ENCODE measurements around the gene SVEP1.
"Not testable (repeated sequence)": the region's sequence is repeated elsewhere in the genome, so short reads cannot be mapped to it uniquely, and the experiment has no call there.

SVEP1 gene

GRCh38 chr9:110405858-110406443 is 173.6 kb downstream of the SVEP1 start:
- Histone ChIP-seq H3K79me2 (ENCODE audit: control insufficient read depth, low read length) (no peaks in the 10 kb centered on the region), H3K9me2 (replicated peaks; ENCODE audit: control insufficient read depth, low read length) (no peaks in the 10 kb centered on the region), H4K20me1 (ENCODE audit: control insufficient read depth, insufficient read depth, low read depth, low read length) (no peaks in the 10 kb centered on the region), H3K4me2 (ENCODE audit: low read length) (no peak overlapping the region), H3F3A (ENCODE audit: control insufficient read depth, insufficient read depth) (no peaks in the 10 kb centered on the region), H3K36me3 (ENCODE audit: control insufficient read depth, low read length) (no peaks in the 10 kb centered on the region), H3K27ac (ENCODE audit: low read depth, low read length) (no peak overlapping the region), H3K27me3 (ENCODE audit: control insufficient read depth, low read length) (no peaks in the 10 kb centered on the region), H3K4me1 (ENCODE audit: control insufficient read depth, low read length) (no peaks in the 10 kb centered on the region), H3K9me3 (ENCODE audit: control insufficient read depth, insufficient read depth, low read length) (no peaks in the 10 kb centered on the region), H3K4me3 (ENCODE audit: low read length) (no peak overlapping the region)
- no peak for TF ChIP-seq EZH2phosphoT487 (IDR thresholded peaks at IDR 0.05; ENCODE audit: borderline replicate concordance, low read length)
- TF ChIP-seq CTCF (IDR thresholded peaks at IDR 0.05; ENCODE audit: low read depth, low read length, poor library complexity, severe bottlenecking), result no peak

GRCh38 chr9:110404473-110404872 is 175.1 kb downstream of the SVEP1 start:
- H3K4me2 ChIP-seq (ENCODE audit: low read length), result no peak overlapping the region
- no peaks in the 10 kb centered on the region for H3K4me1 ChIP-seq (ENCODE audit: control insufficient read depth, low read length)
- no peaks in the 10 kb centered on the region for H4K20me1 ChIP-seq (ENCODE audit: control insufficient read depth, insufficient read depth, low read depth, low read length)
- no peaks in the 10 kb centered on the region for H3K9me2 ChIP-seq (replicated peaks; ENCODE audit: control insufficient read depth, low read length)
- TF ChIP-seq CTCF (IDR thresholded peaks at IDR 0.05; ENCODE audit: low read depth, low read length, poor library complexity, severe bottlenecking), result no peak
- no peak overlapping the region for H3K4me3 ChIP-seq (ENCODE audit: low read length)
- no peaks in the 10 kb centered on the region for H3K9me3 ChIP-seq (ENCODE audit: control insufficient read depth, insufficient read depth, low read length)
- no peaks in the 10 kb centered on the region for H3K79me2 ChIP-seq (ENCODE audit: control insufficient read depth, low read length)
- H3K27me3 ChIP-seq (ENCODE audit: control insufficient read depth, low read length), result no peaks in the 10 kb centered on the region
- no peaks in the 10 kb centered on the region for H3K36me3 ChIP-seq (ENCODE audit: control insufficient read depth, low read length)
- no peaks in the 10 kb centered on the region for H3F3A ChIP-seq (ENCODE audit: control insufficient read depth, insufficient read depth)
- H3K27ac ChIP-seq (ENCODE audit: low read depth, low read length), result no peak overlapping the region

- Histone ChIP-seq H3K4me2 (ENCODE audit: low read length) (no peak overlapping the region), H3K79me2 (ENCODE audit: control insufficient read depth, low read length) (no peaks in the 10 kb centered on the region), H4K20me1 (ENCODE audit: control insufficient read depth, insufficient read depth, low read depth, low read length) (no peaks in the 10 kb centered on the region), H3K4me3 (ENCODE audit: low read length) (no peak overlapping the region), H3K36me3 (ENCODE audit: control insufficient read depth, low read length) (no peaks in the 10 kb centered on the region), H3K27ac (ENCODE audit: low read depth, low read length) (no peak overlapping the region), H3F3A (ENCODE audit: control insufficient read depth, insufficient read depth) (no peaks in the 10 kb centered on the region), H3K27me3 (ENCODE audit: control insufficient read depth, low read length) (no peaks in the 10 kb centered on the region), H3K9me2 (replicated peaks; ENCODE audit: control insufficient read depth, low read length) (no peaks in the 10 kb centered on the region), H3K9me3 (ENCODE audit: control insufficient read depth, insufficient read depth, low read length) (no peaks in the 10 kb centered on the region), H3K4me1 (ENCODE audit: control insufficient read depth, low read length) (no peaks in the 10 kb centered on the region)
- TF ChIP-seq CTCF (IDR thresholded peaks at IDR 0.05; ENCODE audit: low read depth, low read length, poor library complexity, severe bottlenecking), result no peak
- TF ChIP-seq EZH2phosphoT487 (IDR thresholded peaks at IDR 0.05; ENCODE audit: borderline replicate concordance, low read length), result no peak
Observed at GRCh38 chr9:110399983-110400382, 179.6 kb downstream of the SVEP1 start.

- H3K4me3 ChIP-seq (ENCODE audit: low read length); H3K36me3 ChIP-seq (ENCODE audit: control insufficient read depth, low read length); H3F3A ChIP-seq (ENCODE audit: control insufficient read depth, insufficient read depth): not testable (repeated sequence)
Observed at GRCh38 chr9:110398992-110399391, 180.5 kb downstream of the SVEP1 start.

More at GRCh38 chr9:110398992-110399391, 180.5 kb downstream of the SVEP1 start:
- not testable (repeated sequence) for H3K4me1 ChIP-seq (ENCODE audit: control insufficient read depth, low read length); H3K79me2 ChIP-seq (ENCODE audit: control insufficient read depth, low read length); H3K27ac ChIP-seq (ENCODE audit: low read depth, low read length); H3K9me3 ChIP-seq (ENCODE audit: control insufficient read depth, insufficient read depth, low read length); H3K4me2 ChIP-seq (ENCODE audit: low read length); H3K27me3 ChIP-seq (ENCODE audit: control insufficient read depth, low read length); H4K20me1 ChIP-seq (ENCODE audit: control insufficient read depth, insufficient read depth, low read depth, low read length); H3K9me2 ChIP-seq (replicated peaks; ENCODE audit: control insufficient read depth, low read length)

All from DOHH2 (cell line).